Left ventricle myocardium inferior (tissue), 1 donor: Measurements from ENCODE around the gene SAMM50. TPM values are rescaled to one million over a fixed set of nuclear protein-coding genes. Genes with fewer than 3 reads are reported as not detected.

Source experiments
- DNase-seq: peaks from one replicate; pipeline ENCODE4 v3.0.0-alpha.2; 2020
- H3K27ac ChIP-seq: fragments of 200-600 bp; replicated peaks from 2 replicates; pipeline ENCODE4 v1.8.0; 2021
- H3K27me3 ChIP-seq: fragments of 200-600 bp; 2 replicates; pipeline ENCODE4 v1.8.0; 2021; ENCODE audit warnings: low read depth
- H3K36me3 ChIP-seq: fragments of 200-600 bp; 2 replicates; pipeline ENCODE4 v1.8.0; 2021
- H3K4me1 ChIP-seq: fragments of 200-600 bp; 2 replicates; pipeline ENCODE4 v1.8.0; 2021
- H3K4me3 ChIP-seq: fragments of 200-600 bp; 2 replicates; pipeline ENCODE4 v1.8.0; 2021; ENCODE audit warnings: mild to moderate bottlenecking, moderate library complexity
- H3K9me3 ChIP-seq: fragments of 200-600 bp; replicated peaks from 2 replicates; pipeline ENCODE4 v1.8.0; 2021
- intact Hi-C: fragments of 100-400 bp; cut with micrococcal nuclease; formaldehyde crosslinking; loops from one replicate; pipeline ENCODE4 v1.11.0; 2022
- total RNA-seq: library from RNA; stranded (reverse); fragmentation: NEBNext Ultra II Directional; extraction: Animal tissue kit (Norgen Biotek cat#: 25700); gene quantifications from one replicate; pipeline ENCODE4 v1.2.1, GENCODE V29; 2021
- TF ChIP-seq, protein P1 (sequence below): fragments of 200-600 bp; IDR thresholded peaks from 2 replicates; pipeline ENCODE4 v1.8.0; 2021; ENCODE audit warnings: antibody characterized with exemption, mild to moderate bottlenecking, borderline replicate concordance
- donor health status: DM: no; HTN: yes; CAD: no; lungs with severe emphysema.

The SAMM50 gene
- total RNA-seq, 1 donor from 2014 or later: 72.0 TPM

DNA sequence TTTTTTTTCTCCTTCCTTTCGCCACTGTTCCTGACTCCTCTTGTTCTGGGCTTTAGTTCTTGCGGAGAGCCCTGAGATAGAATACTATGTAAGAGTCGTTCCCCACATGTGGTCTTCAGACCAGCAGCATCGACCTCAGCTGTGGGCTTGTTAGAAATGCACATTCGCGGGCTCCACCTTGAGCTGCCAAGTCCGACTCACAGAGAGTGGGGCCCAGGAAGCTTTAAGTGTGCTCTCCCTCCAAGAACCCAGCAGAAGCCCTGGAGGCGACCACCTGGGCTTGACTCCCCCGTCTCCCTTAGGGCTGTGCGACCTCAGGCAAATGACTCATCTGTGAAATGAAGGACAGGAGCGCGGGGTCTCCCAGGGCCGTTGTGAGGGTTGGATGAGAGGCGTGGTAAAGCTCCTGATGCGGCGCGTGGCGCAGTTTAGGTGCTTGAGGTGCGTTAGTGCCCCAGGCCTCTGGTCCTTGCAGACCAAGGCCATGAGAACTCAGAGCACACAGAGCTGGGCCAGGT lies 18.8 kb downstream of the SAMM50 start:
- Histone ChIP-seq H3K4me3 (no peak overlapping the region), H3K4me1 (peaks cover 5% of the 10 kb centered on the region), H3K36me3 (peaks cover 97% of the 10 kb centered on the region), H3K27ac (no peak overlapping the region), H3K9me3 (no peaks in the 10 kb centered on the region), H3K27me3 (no peaks in the 10 kb centered on the region)
- no peak for DNase-seq
- TF ChIP-seq, protein P1, sequence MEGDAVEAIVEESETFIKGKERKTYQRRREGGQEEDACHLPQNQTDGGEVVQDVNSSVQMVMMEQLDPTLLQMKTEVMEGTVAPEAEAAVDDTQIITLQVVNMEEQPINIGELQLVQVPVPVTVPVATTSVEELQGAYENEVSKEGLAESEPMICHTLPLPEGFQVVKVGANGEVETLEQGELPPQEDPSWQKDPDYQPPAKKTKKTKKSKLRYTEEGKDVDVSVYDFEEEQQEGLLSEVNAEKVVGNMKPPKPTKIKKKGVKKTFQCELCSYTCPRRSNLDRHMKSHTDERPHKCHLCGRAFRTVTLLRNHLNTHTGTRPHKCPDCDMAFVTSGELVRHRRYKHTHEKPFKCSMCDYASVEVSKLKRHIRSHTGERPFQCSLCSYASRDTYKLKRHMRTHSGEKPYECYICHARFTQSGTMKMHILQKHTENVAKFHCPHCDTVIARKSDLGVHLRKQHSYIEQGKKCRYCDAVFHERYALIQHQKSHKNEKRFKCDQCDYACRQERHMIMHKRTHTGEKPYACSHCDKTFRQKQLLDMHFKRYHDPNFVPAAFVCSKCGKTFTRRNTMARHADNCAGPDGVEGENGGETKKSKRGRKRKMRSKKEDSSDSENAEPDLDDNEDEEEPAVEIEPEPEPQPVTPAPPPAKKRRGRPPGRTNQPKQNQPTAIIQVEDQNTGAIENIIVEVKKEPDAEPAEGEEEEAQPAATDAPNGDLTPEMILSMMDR: no peak
- intact Hi-C loops: no loop called here

DNA sequence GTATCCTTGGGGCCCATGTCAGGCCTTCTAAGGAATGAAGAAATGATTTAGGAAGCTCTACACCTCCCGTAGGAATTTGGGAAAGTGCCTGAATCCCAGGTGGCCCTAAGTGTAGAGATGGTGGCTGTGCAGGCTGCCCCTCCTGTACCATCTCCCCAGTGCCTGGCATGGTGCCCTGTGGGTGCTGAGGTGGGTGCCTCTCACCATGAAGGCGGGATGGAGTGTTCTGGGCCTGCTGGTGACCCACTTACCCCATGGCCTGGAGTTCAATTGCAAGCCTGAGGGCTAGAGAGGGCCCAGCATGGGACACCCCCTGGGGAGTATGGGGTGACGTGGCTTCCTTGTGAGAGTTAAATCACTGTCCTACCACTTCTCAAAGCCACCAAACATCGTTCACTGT lies 19.8 kb downstream of the SAMM50 start:
- TF ChIP-seq, protein P1: no peak
- H3K27me3 ChIP-seq: no peaks in the 10 kb centered on the region
- H3K4me1 ChIP-seq: peaks cover 3% of the 10 kb centered on the region
- DNase-seq: no peak
- intact Hi-C loops: no loop called here
- H3K9me3 ChIP-seq: no peaks in the 10 kb centered on the region
- no peak overlapping the region for H3K27ac ChIP-seq
- peaks cover 97% of the 10 kb centered on the region for H3K36me3 ChIP-seq
- H3K4me3 ChIP-seq: no peak overlapping the region

DNA sequence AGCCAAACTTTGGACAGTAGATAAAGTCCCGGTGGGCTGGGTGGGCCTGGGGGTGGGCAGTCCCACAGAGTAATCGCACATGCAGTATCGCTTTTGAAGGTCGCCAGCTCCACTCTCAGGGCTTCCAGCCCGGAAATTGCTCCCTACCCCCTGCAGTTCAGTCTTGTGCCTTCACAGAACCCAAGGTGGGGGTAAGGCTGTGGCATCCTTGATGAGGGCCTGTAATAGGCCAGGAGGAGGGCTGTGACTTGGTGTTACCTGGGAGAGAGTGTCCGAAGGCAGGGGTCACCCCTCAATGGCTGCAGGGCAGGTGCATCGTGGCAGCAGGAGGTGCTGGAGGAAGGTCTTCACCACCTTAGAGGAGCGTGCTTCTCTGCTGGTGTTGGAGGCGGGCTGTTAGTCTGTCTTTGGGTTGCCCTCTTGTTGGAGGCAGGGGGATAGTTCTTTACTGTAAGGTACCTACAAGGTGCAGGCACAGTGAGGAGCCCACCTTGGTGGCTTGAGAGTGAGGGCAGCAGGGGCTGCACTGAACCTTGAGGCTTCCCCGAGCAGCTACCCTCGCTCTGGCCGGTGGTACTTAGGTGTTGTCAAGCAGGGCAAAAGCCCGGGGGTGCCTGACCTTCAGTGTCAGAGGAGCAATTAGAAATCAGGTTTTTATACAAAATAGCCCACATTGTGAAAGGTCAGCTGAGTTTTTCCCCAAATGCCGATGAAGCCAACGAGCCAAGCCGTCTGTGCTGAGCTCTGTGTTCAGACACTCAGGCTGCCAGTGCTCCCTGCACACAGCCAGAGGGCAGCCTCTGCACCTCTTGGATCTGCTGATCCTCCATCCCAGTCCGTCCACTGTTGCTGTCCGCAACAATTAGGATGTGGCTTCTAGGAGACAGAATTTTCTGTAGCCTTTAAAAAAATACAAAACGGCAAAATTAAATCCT lies 21.9 kb downstream of the SAMM50 start:
- TF ChIP-seq, protein P1: no peak

DNA sequence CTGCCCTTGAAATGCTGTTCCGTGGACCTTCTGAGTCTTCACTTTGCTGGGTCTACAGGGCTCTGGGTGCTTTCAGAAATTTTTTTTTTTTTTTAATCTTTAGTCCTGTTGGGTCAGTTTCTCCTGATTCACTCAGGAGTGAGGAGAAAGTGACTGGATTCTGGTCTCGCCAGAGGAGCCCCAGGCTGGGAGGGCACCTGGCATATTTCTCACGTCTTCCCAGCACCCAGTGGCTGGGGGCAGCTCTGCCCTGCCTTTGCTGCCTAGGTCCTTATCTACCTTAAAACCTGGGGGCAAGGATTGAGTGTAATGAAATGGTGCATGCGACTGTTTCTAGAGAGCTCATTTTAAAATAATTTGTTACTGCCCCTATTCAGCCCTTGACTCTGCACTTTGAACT lies 23.3 kb downstream of the SAMM50 start:
- Histone ChIP-seq H3K4me3 (no peak overlapping the region), H3K9me3 (no peaks in the 10 kb centered on the region), H3K27me3 (no peaks in the 10 kb centered on the region), H3K36me3 (peaks cover 99% of the 10 kb centered on the region), H3K4me1 (no peaks in the 10 kb centered on the region), H3K27ac (no peak overlapping the region)
- TF ChIP-seq, protein P1: no peak
- intact Hi-C loops: no loop called here
- no peak for DNase-seq

More for the DNA sequence above, 21.9 kb downstream of the SAMM50 start:
- Histone ChIP-seq H3K27me3 (no peaks in the 10 kb centered on the region), H3K9me3 (no peaks in the 10 kb centered on the region), H3K4me3 (no peak overlapping the region), H3K4me1 (no peaks in the 10 kb centered on the region), H3K27ac (no peak overlapping the region), H3K36me3 (peaks cover 97% of the 10 kb centered on the region)
- intact Hi-C loops: no loop called here
- DNase-seq: no peak

DNA sequence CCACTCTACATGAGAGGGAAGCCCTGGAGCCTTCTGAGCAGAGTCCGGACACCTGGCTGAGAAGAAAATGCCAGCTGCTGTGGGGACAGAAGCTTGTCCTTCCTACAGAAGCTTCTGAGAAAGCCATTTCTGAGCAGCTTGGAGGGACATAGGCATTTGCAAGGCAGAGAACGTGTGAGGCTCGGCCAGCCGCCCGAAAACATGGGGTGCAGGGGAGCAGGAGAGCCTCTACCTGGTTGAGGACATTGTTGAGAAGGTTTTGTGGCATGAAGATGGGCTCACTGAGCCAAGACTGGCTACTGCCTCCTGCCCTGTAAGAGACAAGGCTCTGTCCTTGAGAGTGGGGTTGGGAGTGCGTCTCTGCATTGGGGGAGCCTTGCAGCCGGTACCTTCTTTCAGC lies 25.3 kb downstream of the SAMM50 start:
- no peaks in the 10 kb centered on the region for H3K9me3 ChIP-seq
- no peaks in the 10 kb centered on the region for H3K27me3 ChIP-seq
- intact Hi-C loops: no loop called here
- H3K4me3 ChIP-seq: no peak overlapping the region
- TF ChIP-seq, protein P1: no peak
- no peaks in the 10 kb centered on the region for H3K4me1 ChIP-seq
- H3K36me3 ChIP-seq: peaks cover 99% of the 10 kb centered on the region
- no peak overlapping the region for H3K27ac ChIP-seq
- DNase-seq: no peak
